ENCODE measurements around the gene MAP3K15.

The MAP3K15 gene

GRCh38 chrX:19392703-19393102, 122.6 kb downstream of the MAP3K15 start:
- DNase-seq, result no peak

DNA sequence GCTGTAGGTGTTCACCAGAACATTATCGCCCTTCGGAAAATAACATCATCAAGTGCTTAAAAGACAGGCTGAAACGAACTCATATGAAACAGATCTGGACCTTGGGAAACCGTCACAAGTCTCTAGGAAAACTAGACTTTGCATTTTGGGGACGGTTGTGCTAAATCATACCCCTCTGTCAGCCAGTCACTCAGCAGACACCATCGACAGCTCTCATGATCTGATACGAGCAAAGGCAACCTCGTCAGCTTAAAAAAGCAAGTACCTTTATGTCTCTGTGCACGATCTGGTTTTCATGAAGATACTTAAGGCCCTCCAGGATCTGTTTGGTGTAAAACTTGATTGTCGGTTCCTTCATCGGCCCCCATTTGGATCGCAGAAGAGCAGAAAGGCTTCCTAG, 123.2 kb downstream of the MAP3K15 start:
- DNase-seq, result no peak

GRCh38 chrX:19389227-19389845, 126.0 kb downstream of the MAP3K15 start:
- no peak for DNase-seq

- DNase-seq, result no peak
Measured at GRCh38 chrX:19388741-19389140, 126.6 kb downstream of the MAP3K15 start.

DNA sequence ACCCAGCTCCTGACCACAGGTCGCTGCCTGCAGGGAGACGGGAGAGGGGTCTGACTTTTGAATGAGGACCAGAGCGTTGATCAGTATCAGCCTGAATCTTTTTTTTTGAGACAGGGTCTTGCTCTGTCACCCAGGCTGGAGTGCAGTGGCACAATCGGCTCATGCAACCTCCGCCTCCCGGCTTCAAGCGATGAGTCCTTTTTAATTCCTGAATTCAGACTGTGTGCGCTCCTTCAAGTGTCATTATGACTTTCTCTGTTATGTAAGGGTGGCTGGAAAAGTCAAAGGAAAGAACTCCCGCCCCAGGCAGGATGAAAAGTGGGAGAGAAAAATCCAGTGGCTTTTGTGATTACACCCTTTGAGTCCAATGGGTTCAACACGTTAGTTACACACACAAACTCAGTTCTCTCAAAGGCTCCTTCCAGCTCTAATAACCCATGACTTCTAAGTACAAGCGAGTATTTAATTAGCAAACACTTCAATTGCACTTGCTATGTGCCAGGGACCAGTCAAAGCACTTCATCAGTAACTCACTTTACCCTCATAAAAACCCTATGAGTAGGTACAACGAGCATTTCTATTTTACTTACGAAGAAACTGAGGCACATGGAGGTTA, 127.1 kb downstream of the MAP3K15 start:
- DNase-seq, result no peak

GRCh38 chrX:19386679-19387078, 128.6 kb downstream of the MAP3K15 start:
- DNase-seq, result no peak

- DNase-seq, result peak; percentile 12
Measured at GRCh38 chrX:19382555-19383145, 132.7 kb downstream of the MAP3K15 start.

- no peak for DNase-seq
Measured at GRCh38 chrX:19381326-19381725, 134.0 kb downstream of the MAP3K15 start.

DNA sequence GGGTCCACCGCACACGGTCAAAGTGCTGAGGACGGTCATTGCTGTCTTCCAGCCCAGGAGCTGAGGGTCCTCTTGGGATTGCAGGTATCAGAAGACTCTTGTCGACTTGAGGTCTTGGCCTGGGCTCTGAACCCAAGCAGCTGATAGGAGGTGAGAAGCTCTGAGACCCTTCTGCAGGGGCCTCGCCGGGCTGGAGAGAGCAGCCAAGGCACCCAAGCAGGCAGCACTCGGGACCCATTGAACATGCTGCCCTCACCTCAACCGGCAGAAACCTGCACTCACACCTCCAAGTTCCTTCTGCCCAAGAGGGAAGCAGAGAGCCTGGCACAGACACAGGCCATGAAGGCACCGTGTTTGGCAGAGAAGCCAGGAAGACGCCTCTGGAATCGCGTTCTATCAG, 137.5 kb downstream of the MAP3K15 start:
- no peak for DNase-seq

GRCh38 chrX:19375546-19375945, 139.8 kb downstream of the MAP3K15 start:
- no peak for DNase-seq

DNA sequence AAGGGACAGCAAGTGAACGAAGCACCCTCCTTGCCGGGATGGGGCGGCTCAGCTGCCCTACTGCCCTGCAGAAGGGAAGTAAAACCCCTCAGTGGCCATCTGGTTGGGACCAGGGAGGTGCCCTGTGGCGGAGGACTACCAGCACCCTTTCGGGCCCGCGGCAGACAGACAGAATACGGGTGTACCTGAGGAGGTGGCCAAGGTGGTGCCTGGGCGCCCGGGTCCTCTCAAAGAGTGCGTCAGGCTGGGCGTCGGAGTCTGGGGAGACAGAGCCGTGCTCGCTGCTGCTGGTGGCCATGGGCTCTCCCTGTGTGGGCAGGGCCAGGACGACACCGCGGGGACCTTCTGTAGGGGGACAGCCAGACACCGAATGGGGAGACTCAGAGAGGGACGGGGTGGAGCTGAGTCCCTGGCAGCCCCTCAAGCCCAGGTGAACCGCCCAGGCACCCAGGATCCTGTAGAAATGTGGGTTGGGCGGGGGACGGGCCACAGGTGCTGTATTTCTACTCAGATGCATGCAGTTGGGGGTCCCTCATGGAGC, 141.9 kb downstream of the MAP3K15 start:
- DNase-seq, result no peak

GRCh38 chrX:19372547-19373331, 142.6 kb downstream of the MAP3K15 start:
- no peak for DNase-seq

GRCh38 chrX:19372170-19372546, 143.2 kb downstream of the MAP3K15 start:
- peak; percentile 67 for DNase-seq

GRCh38 chrX:19370061-19370460, 145.2 kb downstream of the MAP3K15 start:
- DNase-seq, result peak; percentile 60

GRCh38 chrX:19368576-19368975, 146.7 kb downstream of the MAP3K15 start:
- peak; percentile 40 for DNase-seq

DNA sequence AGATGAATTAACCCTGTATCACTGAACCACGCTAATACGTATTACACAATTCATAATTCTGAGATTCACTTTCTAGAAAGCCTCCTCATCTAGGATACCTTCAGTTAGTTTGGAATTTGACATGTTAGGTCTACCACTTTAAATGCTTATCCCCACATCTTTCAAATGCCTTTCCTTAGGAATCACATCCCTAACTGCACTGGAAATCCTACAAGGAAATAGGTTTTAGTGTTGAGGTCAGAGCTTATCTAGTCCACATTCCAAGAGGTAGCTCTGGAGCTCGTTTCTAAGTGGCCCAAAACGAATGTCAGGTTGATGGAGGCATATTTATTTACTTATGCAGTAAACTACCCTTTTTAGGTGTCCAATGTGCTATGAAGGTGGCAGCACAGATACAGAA, 153.6 kb downstream of the MAP3K15 start:
- no peak for DNase-seq

DNA sequence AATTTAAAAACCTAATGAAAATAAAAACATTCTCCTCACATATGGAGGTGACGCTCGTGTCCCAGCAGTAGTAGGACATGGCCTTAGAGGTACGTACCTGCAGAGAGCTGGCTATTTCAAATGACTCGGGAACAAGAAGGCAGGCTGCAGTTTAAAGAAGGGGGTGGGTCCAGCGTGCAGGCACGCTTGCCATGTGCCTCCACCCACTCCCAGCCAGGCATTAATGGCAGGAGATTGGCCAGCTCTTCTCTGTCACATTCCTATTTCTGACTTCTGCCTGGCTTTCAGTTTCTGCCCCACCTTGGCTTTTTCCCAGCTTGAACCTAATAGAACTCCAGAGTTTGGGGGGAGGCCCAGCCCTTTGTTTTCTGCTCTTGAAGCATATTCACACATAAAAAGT, 154.4 kb downstream of the MAP3K15 start:
- no peak for DNase-seq

DNA sequence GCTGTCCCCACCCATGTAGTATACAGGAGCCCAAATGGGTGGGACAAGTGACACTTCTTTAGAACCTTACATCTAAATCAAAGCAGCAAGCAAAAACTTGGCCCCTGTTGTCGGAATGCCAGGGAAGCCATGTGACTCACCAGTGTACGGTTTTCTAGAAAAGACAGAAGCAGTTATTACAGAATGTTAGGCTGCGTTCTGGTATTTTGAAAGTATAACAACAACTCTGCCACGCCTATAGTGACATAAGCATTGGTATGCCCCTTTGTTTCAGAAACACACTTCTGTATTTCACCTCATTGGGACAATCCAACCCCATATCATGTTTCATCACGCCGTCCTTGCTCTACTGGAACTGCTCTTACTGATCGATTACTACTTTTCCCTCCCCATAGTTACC, 156.8 kb downstream of the MAP3K15 start:
- no peak for DNase-seq

DNA sequence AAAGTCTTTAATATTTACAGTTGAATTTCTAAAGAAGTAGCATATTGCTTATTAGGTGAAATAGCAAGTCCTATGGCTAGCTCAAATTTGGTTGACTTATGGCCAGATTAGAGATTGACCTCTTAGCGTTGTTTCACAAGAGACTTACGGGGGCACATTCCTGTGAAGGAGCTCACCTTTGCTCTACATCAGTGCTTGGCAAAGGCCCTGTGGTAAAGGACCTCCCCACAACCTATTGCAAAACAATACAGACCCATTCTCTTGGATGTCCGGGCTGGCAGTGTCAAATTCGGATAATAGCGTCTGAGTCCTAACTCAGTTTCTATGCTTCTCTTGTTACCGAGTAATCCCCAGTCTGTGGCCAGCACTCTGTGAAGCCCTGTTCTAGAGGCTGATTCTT, 160.7 kb downstream of the MAP3K15 start:
- DNase-seq, result no peak

DNA sequence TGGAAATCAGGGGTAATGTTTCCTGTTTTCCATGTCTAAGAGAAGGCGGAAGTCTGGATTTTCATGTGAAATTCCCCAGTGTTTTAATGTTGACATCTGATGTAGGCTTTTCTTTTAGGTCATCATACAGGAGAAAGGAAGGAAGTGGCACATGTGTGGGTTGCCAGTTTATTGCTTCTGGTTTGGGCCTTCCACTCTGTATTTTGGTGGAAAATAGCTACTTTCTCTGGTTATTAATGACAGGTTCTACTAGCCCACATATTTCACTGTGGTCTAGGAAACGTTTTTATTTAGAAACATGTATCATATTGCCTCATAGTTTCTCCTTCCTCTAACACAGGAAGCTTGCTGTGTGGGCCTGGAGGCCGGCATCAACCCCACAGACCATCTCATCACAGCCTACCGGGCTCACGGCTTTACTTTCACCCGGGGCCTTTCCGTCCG, 164.3 kb downstream of the MAP3K15 start:
- DNase-seq, result no peak

- no peak for DNase-seq
Measured at GRCh38 chrX:19349264-19349663, 166.0 kb downstream of the MAP3K15 start.

DNA sequence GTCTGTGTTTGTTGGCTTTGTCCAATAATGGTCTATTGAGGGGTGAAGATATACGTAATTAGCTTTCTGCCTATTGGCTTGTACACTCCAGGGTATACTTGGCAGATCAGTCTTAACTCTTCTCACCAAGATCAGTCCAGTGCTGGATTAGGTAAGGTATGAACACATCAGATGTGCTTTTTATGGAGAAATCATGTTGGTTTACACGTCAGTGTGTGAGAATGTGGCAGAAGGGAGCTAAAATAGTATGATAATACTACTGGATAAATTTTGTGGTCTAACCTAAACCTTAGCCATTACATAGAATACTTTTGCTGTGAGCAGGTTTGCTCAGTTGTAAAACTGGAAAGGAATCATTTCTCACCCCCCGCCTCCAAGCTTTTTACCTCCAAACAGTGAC, 167.4 kb downstream of the MAP3K15 start:
- no peak for DNase-seq

- DNase-seq, result no peak
Measured at GRCh38 chrX:19344661-19345060, 170.6 kb downstream of the MAP3K15 start.

All from fibroblast of skin of abdomen (primary cell).